Measurements from ENCODE around the gene MAP4K1.

DNA sequence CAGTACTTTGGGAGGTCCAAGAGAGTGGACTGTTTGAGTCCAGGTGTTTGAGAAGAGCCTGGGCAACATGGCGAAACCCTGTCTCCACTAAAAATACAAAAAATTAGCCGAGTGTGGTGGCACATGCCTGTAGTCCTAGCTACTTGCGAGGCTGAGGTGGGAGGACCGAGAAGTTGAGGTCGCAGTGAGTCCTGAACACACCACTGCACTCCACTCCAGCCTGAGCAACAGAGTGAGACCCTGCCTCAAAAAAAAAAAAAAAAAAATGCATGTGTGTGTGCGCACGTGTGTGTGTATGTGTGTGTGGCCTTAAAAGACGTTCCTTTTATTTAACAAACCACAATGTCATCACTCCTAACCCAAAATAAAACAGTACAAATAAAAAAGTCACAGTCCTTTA lies 62.6 kb downstream of the MAP4K1 start:
- TF ChIP-seq REST (IDR thresholded peaks at IDR 0.05; ENCODE audit: low read depth) (no peak), TAF1 (IDR thresholded peaks at IDR 0.05; ENCODE audit: low read depth) (no peak), NFIC (IDR thresholded peaks at IDR 0.05) (no peak), EP300 (IDR thresholded peaks at IDR 0.05; ENCODE audit: borderline replicate concordance) (no peak), FOXM1 (IDR thresholded peaks at IDR 0.05; ENCODE audit: borderline replicate concordance, low read depth) (no peak), RAD21 (IDR thresholded peaks at IDR 0.05; ENCODE audit: low read depth) (no peak)
